HCT116 (cell line): Measurements from ENCODE around the gene MERTK.

Experiments
- CEBPB ChIP-seq: IDR thresholded peaks from 2 replicates; pipeline ENCODE4 v1.6.1; 2012; ENCODE audit warnings: low read depth
- CTCF ChIP-seq, 3 experiments: fragments of 200-600 bp in 1 of 3; sonication (generic) in 1 of 3; IDR thresholded peaks in 2 of 3; conservative IDR thresholded peaks in 1 of 3; 2 replicates each; pipeline ENCODE4 v1.5.1; 2012 to 2017; ENCODE audit warnings: low read depth in 2 of 3, low read length in 2 of 3, antibody characterized with exemption in 1 of 3, borderline replicate concordance in 1 of 3, control low read depth in 1 of 3, mild to moderate bottlenecking in 1 of 3, mixed read lengths in 1 of 3, mixed run types in 1 of 3, moderate library complexity in 1 of 3; ENCODE audit not compliant: insufficient read depth in 1 of 3
- EGR1 ChIP-seq: IDR thresholded peaks from 2 replicates; pipeline ENCODE4 v1.6.1; 2012; ENCODE audit warnings: low read depth
- JUND ChIP-seq: IDR thresholded peaks from 2 replicates; pipeline ENCODE4 v1.6.1; 2012
- POLR2A ChIP-seq: IDR thresholded peaks from 2 replicates; pipeline ENCODE4 v1.7.0; 2011; ENCODE audit warnings: borderline replicate concordance; ENCODE audit not compliant: insufficient read depth, insufficient read length; ENCODE audit errors: extremely low read depth
- POLR2AphosphoS5 ChIP-seq: IDR thresholded peaks from 2 replicates; pipeline ENCODE4 v1.6.1; 2011; ENCODE audit warnings: mild to moderate bottlenecking, low read depth, low read length, moderate library complexity
- RAD21 ChIP-seq: IDR thresholded peaks from 2 replicates; pipeline ENCODE4 v1.6.1; 2012; ENCODE audit warnings: low read depth, mild to moderate bottlenecking
- SRF ChIP-seq: IDR thresholded peaks from 2 replicates; pipeline ENCODE4 v1.6.1; 2012; ENCODE audit warnings: low read depth
- ZFX ChIP-seq: fragments of 450-650 bp; IDR thresholded peaks from 2 replicates; pipeline ENCODE4 v1.6.1; 2017

GRCh38 chr2:112045446-112046014 is 147.1 kb downstream of the MERTK start:
- TF ChIP-seq JUND (no peak), CTCF (IDR thresholded peaks at IDR 0.05 in 2 of 3, conservative IDR thresholded peaks at IDR 0.05 in 1 of 3; ENCODE audit: borderline replicate concordance in 1 of 3, insufficient read depth in 1 of 3, low read depth in 2 of 3, low read length in 2 of 3) (no peak), RAD21 (no peak), POLR2A (no peak), SRF (no peak), CEBPB (no peak), POLR2AphosphoS5 (no peak), EGR1 (no peak), ZFX (no peak)
